Spinal cord (tissue), 10 donors: ENCODE results near the gene SAFB2. TPM values are rescaled to one million over a fixed set of nuclear protein-coding genes. Genes with fewer than 3 reads are reported as not detected.

Source experiments
- DNase-seq, 6 donors: peaks; one replicate each; pipeline versions ENCODE4 v3.0.0 to v3.0.0-alpha.2; 2013 to 2015; ENCODE audit warnings: low spot score in 6 of 6, low read depth in 4 of 6
- H3K27ac ChIP-seq: one replicate; pipeline ENCODE4 v1.5.1; 2013; ENCODE audit warnings: low read depth, low read length, control low read depth
- H3K27me3 ChIP-seq: one replicate; pipeline ENCODE4 v1.6.1; 2013; ENCODE audit warnings: low read length; ENCODE audit not compliant: control insufficient read depth, insufficient read depth
- H3K36me3 ChIP-seq: one replicate; pipeline ENCODE4 v1.6.1; 2013; ENCODE audit warnings: low read length; ENCODE audit not compliant: control insufficient read depth, insufficient read depth
- H3K4me1 ChIP-seq: one replicate; pipeline ENCODE4 v1.6.1; 2013; ENCODE audit warnings: low read length; ENCODE audit not compliant: control insufficient read depth, insufficient read depth
- H3K4me3 ChIP-seq: one replicate; pipeline ENCODE4 v1.5.1; 2013; ENCODE audit warnings: low read depth, low read length, control low read depth
- H3K9me3 ChIP-seq: one replicate; pipeline ENCODE4 v1.6.1; 2013; ENCODE audit warnings: low read length; ENCODE audit not compliant: control insufficient read depth, insufficient read depth
- WGBS: methylation state at CpG from one replicate; pipeline ENCODE4 v1.1.5; 2013; ENCODE audit warnings: missing lambda C conversion rate; ENCODE audit not compliant: insufficient coverage; 5-methylcytosine and 5-hydroxymethylcytosine counted together
- polyA plus RNA-seq, 2 donors: library from polyadenylated mRNA; unstranded; fragments of 120-200 nt; gene quantifications; one replicate each; pipeline ENCODE4 v1.2.1, GENCODE V29; 2013; ENCODE audit not compliant: insufficient read length in 2 of 2
- total RNA-seq, 2 donors: library from RNA; depleted of rRNA in 1 of 2; stranded (reverse); fragments of 120-200 nt in 1 of 2; fragments of >200 nt in 1 of 2; gene quantifications; one replicate each; pipeline versions ENCODE4 v1.2.3 to v1.2.4, GENCODE V29; 2013 to 2014
- donor health status: healthy.

Gene SAFB2
- total and polyA plus RNA-seq, 4 donors = 36.6 to 122 (median 67.4) TPM

- H3K4me3 ChIP-seq = no peak overlapping the region
- no peaks in the 10 kb centered on the region for H3K27me3 ChIP-seq
- H3K9me3 ChIP-seq = no peaks in the 10 kb centered on the region
- H3K4me1 ChIP-seq = peaks cover 55% of the 10 kb centered on the region
- no peak overlapping the region for H3K27ac ChIP-seq
- DNase-seq = no peak
- WGBS = 71% methylated on average over 9 of the region's 10 CpGs
- peaks cover 88% of the 10 kb centered on the region for H3K36me3 ChIP-seq
Observed at GRCh38 chr19:5588441-5588840, 34.1 kb downstream of the SAFB2 start.

- peaks cover 86% of the 10 kb centered on the region for H3K36me3 ChIP-seq
- H3K27me3 ChIP-seq = no peaks in the 10 kb centered on the region
- H3K27ac ChIP-seq = no peak overlapping the region
- WGBS = 87% methylated on average over 23 of the region's 23 CpGs
- no peak overlapping the region for H3K4me3 ChIP-seq
- no peak for DNase-seq
- no peaks in the 10 kb centered on the region for H3K9me3 ChIP-seq
- peaks cover 52% of the 10 kb centered on the region for H3K4me1 ChIP-seq
Observed at GRCh38 chr19:5587661-5588060, 34.9 kb downstream of the SAFB2 start.

GRCh38 chr19:5587071-5587455 lies 35.5 kb downstream of the SAFB2 start:
- Histone ChIP-seq H3K4me1 (peaks cover 49% of the 10 kb centered on the region), H3K9me3 (no peaks in the 10 kb centered on the region), H3K4me3 (no peak overlapping the region), H3K27ac (no peak overlapping the region), H3K36me3 (peaks cover 86% of the 10 kb centered on the region), H3K27me3 (no peaks in the 10 kb centered on the region)
- no peak for DNase-seq
- 96% methylated on average over 10 of the region's 16 CpGs for WGBS

- Histone ChIP-seq H3K27ac (peak overlapping the region; percentile 60), H3K9me3 (no peaks in the 10 kb centered on the region), H3K4me1 (peaks cover 50% of the 10 kb centered on the region), H3K4me3 (no peak overlapping the region), H3K36me3 (peaks cover 86% of the 10 kb centered on the region), H3K27me3 (no peaks in the 10 kb centered on the region)
- DNase-seq = no peak
- WGBS = 39% methylated on average over 14 of the region's 26 CpGs
Observed at GRCh38 chr19:5586300-5587070, 36.1 kb downstream of the SAFB2 start.

GRCh38 chr19:5585461-5586299 lies 36.9 kb downstream of the SAFB2 start:
- 14% methylated on average over 24 of the region's 29 CpGs for WGBS
- H3K27ac ChIP-seq = peak overlapping the region; percentile 60
- H3K4me1 ChIP-seq = peaks cover 50% of the 10 kb centered on the region
- H3K27me3 ChIP-seq = no peaks in the 10 kb centered on the region
- no peaks in the 10 kb centered on the region for H3K9me3 ChIP-seq
- H3K36me3 ChIP-seq = peaks cover 81% of the 10 kb centered on the region
- no peak overlapping the region for H3K4me3 ChIP-seq
- DNase-seq = peak in 2 of 6 donors; percentile 67 to 74

- peak in 2 of 6 donors; percentile 43 to 70 for DNase-seq
- Histone ChIP-seq H3K4me3 (no peak overlapping the region), H3K9me3 (no peaks in the 10 kb centered on the region), H3K27me3 (no peaks in the 10 kb centered on the region), H3K4me1 (peaks cover 36% of the 10 kb centered on the region), H3K36me3 (peaks cover 30% of the 10 kb centered on the region), H3K27ac (no peak overlapping the region)
- WGBS = 31% methylated on average over 11 of the region's 12 CpGs
Observed at GRCh38 chr19:5580161-5580571, 42.4 kb downstream of the SAFB2 start.

GRCh38 chr19:5579697-5580096 lies 42.9 kb downstream of the SAFB2 start:
- 91% methylated on average over 7 of the region's 7 CpGs for WGBS
- no peaks in the 10 kb centered on the region for H3K9me3 ChIP-seq
- no peak overlapping the region for H3K27ac ChIP-seq
- no peak for DNase-seq
- H3K36me3 ChIP-seq = peaks cover 28% of the 10 kb centered on the region
- H3K4me1 ChIP-seq = peaks cover 33% of the 10 kb centered on the region
- H3K27me3 ChIP-seq = no peaks in the 10 kb centered on the region
- no peak overlapping the region for H3K4me3 ChIP-seq

- 83% methylated on average over 6 of the region's 6 CpGs for WGBS
- no peak for DNase-seq
- no peaks in the 10 kb centered on the region for H3K9me3 ChIP-seq
Observed at GRCh38 chr19:5579286-5579685, 43.3 kb downstream of the SAFB2 start.

GRCh38 chr19:5578097-5578846 lies 44.3 kb downstream of the SAFB2 start:
- Histone ChIP-seq H3K4me1 (peaks cover 28% of the 10 kb centered on the region), H3K27ac (no peak overlapping the region)

More at GRCh38 chr19:5579286-5579685, 43.3 kb downstream of the SAFB2 start:
- H3K4me1 ChIP-seq = peaks cover 33% of the 10 kb centered on the region
- peaks cover 28% of the 10 kb centered on the region for H3K36me3 ChIP-seq
- no peak overlapping the region for H3K4me3 ChIP-seq
- no peak overlapping the region for H3K27ac ChIP-seq
- no peaks in the 10 kb centered on the region for H3K27me3 ChIP-seq

More at GRCh38 chr19:5578097-5578846, 44.3 kb downstream of the SAFB2 start:
- Histone ChIP-seq H3K36me3 (peaks cover 22% of the 10 kb centered on the region), H3K9me3 (no peaks in the 10 kb centered on the region), H3K4me3 (peak overlapping the region; percentile 21), H3K27me3 (no peaks in the 10 kb centered on the region)
- DNase-seq = peak in 3 of 6 donors; percentile 60 to 90 (median 85)
- WGBS = 16% methylated on average over 17 of the region's 28 CpGs
